HG03025 (cell line): Measurements from ENCODE around the gene TMEM235.

ENCODE experiments used
- ATAC-seq: cut with Tn5 transposase; IDR thresholded peaks from one replicate; pipeline ENCODE4 v1.9.1; 2021; ENCODE audit warnings: mild to moderate bottlenecking, moderate library complexity; ENCODE audit not compliant: unreplicated experiment, low FRiP score

Gene TMEM235

GRCh38 chr17:78236362-78237127 lies 5.1 kb downstream of the TMEM235 start:
- ATAC-seq: no peak

- no peak for ATAC-seq
Observed at GRCh38 chr17:78237401-78238012, 6.1 kb downstream of the TMEM235 start.

- ATAC-seq: no peak
Observed at GRCh38 chr17:78238823-78239488, 7.5 kb downstream of the TMEM235 start.

GRCh38 chr17:78239489-78239931 lies 8.1 kb downstream of the TMEM235 start:
- no peak for ATAC-seq

GRCh38 chr17:78240012-78240655 lies 8.7 kb downstream of the TMEM235 start:
- ATAC-seq: no peak

GRCh38 chr17:78240839-78241238 lies 9.4 kb downstream of the TMEM235 start:
- ATAC-seq: no peak

GRCh38 chr17:78241277-78242023 lies 10.0 kb downstream of the TMEM235 start:
- no peak for ATAC-seq

- no peak for ATAC-seq
Observed at GRCh38 chr17:78242024-78242742, 10.8 kb downstream of the TMEM235 start.

GRCh38 chr17:78247304-78247703 lies 15.9 kb downstream of the TMEM235 start:
- no peak for ATAC-seq

- no peak for ATAC-seq
Observed at GRCh38 chr17:78248051-78248914, 16.9 kb downstream of the TMEM235 start.

- ATAC-seq: no peak
Observed at GRCh38 chr17:78249074-78249817, 17.8 kb downstream of the TMEM235 start.

GRCh38 chr17:78249818-78250806 lies 18.7 kb downstream of the TMEM235 start:
- ATAC-seq: no peak

- ATAC-seq: peak; percentile 45
Observed at GRCh38 chr17:78250891-78251772, 19.7 kb downstream of the TMEM235 start.

GRCh38 chr17:78251773-78252103 lies 20.3 kb downstream of the TMEM235 start:
- ATAC-seq: no peak

- no peak for ATAC-seq
Observed at GRCh38 chr17:78252111-78252634, 20.7 kb downstream of the TMEM235 start.
